ENCODE data around the gene ACTN2. TPM values are rescaled to one million over a fixed set of nuclear protein-coding genes. Genes with fewer than 3 reads are reported as not detected.

Gene ACTN2
- total RNA-seq, 4 donors from 2014 or later = 0.16 to 0.55 TPM; not detected in 2

- no peaks in the 10 kb centered on the region for H3K4me1 ChIP-seq
- WGBS, 2 donors (ENCODE audit: low coverage in 1 of 2) = 78 to 100% methylated on average over 2 to 5 of the region's 5 CpGs
- H3K27ac ChIP-seq = no peak overlapping the region
- H3K9me3 ChIP-seq = no peaks in the 10 kb centered on the region
- H3K27me3 ChIP-seq = no peaks in the 10 kb centered on the region
- no peaks in the 10 kb centered on the region for H3K36me3 ChIP-seq
- no peak for TF ChIP-seq POLR2A (IDR thresholded peaks at IDR 0.05)
- TF ChIP-seq EP300 (IDR thresholded peaks at IDR 0.05; ENCODE audit: low read depth) = no peak
- TF ChIP-seq, protein P1, sequence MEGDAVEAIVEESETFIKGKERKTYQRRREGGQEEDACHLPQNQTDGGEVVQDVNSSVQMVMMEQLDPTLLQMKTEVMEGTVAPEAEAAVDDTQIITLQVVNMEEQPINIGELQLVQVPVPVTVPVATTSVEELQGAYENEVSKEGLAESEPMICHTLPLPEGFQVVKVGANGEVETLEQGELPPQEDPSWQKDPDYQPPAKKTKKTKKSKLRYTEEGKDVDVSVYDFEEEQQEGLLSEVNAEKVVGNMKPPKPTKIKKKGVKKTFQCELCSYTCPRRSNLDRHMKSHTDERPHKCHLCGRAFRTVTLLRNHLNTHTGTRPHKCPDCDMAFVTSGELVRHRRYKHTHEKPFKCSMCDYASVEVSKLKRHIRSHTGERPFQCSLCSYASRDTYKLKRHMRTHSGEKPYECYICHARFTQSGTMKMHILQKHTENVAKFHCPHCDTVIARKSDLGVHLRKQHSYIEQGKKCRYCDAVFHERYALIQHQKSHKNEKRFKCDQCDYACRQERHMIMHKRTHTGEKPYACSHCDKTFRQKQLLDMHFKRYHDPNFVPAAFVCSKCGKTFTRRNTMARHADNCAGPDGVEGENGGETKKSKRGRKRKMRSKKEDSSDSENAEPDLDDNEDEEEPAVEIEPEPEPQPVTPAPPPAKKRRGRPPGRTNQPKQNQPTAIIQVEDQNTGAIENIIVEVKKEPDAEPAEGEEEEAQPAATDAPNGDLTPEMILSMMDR (IDR thresholded peaks at IDR 0.05) = no peak
- TF ChIP-seq POLR2AphosphoS5 (IDR thresholded peaks at IDR 0.05) = no peak
- DNase-seq = no peak
- intact Hi-C loops (cut with DNase I; ENCODE audit: low total_unique reads) (no loop called here), in situ Hi-C loops (cut with MboI; ENCODE audit: low pct_ligation_motif_present in 1 of 4, low pct_unique_long_range_greater_than_20kb in 1 of 4, low sequenced_read_pairs in 3 of 4) (no loop called here)
- no peak overlapping the region for H3K4me3 ChIP-seq
Observed at GRCh38 chr1:236746785-236747184, 60.5 kb downstream of the ACTN2 start.

DNA sequence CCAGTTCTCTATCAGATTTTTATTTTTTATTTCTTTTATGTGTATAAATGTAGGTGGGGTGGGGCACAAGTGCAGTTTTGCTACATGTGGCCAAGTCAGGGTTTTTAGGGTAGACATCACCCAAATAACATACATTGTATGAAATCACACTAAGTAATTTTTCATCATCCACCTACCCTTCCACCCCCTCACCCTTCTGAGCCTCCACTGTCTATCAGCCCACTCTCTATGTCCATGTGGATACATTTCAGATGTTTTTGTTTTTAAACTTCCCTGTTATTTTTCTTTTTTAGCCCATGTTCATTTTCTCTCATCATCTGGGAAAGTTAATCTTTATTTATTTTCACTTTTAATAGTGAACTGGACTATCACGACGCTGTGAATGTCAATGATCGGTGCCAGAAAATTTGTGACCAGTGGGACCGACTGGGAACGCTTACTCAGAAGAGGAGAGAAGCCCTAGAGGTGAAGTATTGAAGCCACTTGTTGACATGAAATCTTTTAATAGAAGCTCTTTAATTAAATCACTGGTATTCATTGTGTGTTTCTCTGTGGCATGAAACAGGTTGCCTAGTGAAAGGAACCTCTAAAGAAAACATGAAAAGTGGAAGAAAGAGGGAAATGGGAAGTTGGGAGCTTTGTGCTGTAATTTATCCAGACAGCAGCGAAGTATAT, 61.1 kb downstream of the ACTN2 start:
- DNase-seq = no peak
- H3K27me3 ChIP-seq = no peaks in the 10 kb centered on the region
- no peaks in the 10 kb centered on the region for H3K9me3 ChIP-seq
- TF ChIP-seq, protein P1 (IDR thresholded peaks at IDR 0.05) = no peak
- TF ChIP-seq POLR2A (IDR thresholded peaks at IDR 0.05) (no peak), EP300 (IDR thresholded peaks at IDR 0.05; ENCODE audit: low read depth) (no peak), POLR2AphosphoS5 (IDR thresholded peaks at IDR 0.05) (no peak)
- in situ Hi-C loops (cut with MboI; ENCODE audit: low pct_ligation_motif_present in 1 of 4, low pct_unique_long_range_greater_than_20kb in 1 of 4, low sequenced_read_pairs in 3 of 4) = no loop called here
- no peak overlapping the region for H3K4me3 ChIP-seq
- intact Hi-C loops (cut with DNase I; ENCODE audit: low total_unique reads) = no loop called here
- H3K27ac ChIP-seq = no peak overlapping the region
- H3K36me3 ChIP-seq = no peaks in the 10 kb centered on the region
- 85 to 93% methylated on average over 6 of the region's 6 CpGs for WGBS, 2 donors (ENCODE audit: low coverage in 1 of 2)
- no peaks in the 10 kb centered on the region for H3K4me1 ChIP-seq

GRCh38 chr1:236748268-236748870, 62.1 kb downstream of the ACTN2 start:
- intact Hi-C loops (cut with DNase I; ENCODE audit: low total_unique reads) (no loop called here), in situ Hi-C loops (cut with MboI; ENCODE audit: low pct_ligation_motif_present in 1 of 4, low pct_unique_long_range_greater_than_20kb in 1 of 4, low sequenced_read_pairs in 3 of 4) (no loop called here)
- 42 to 74% methylated on average over 3 to 5 of the region's 5 CpGs for WGBS, 2 donors (ENCODE audit: low coverage in 1 of 2)
- Histone ChIP-seq H3K36me3 (no peaks in the 10 kb centered on the region), H3K4me1 (no peaks in the 10 kb centered on the region), H3K9me3 (no peaks in the 10 kb centered on the region), H3K27me3 (no peaks in the 10 kb centered on the region), H3K27ac (no peak overlapping the region), H3K4me3 (no peak overlapping the region)
- no peak for TF ChIP-seq EP300 (IDR thresholded peaks at IDR 0.05; ENCODE audit: low read depth)
- TF ChIP-seq POLR2A (IDR thresholded peaks at IDR 0.05) = no peak
- TF ChIP-seq, protein P1 (IDR thresholded peaks at IDR 0.05) = no peak
- no peak for DNase-seq

DNA sequence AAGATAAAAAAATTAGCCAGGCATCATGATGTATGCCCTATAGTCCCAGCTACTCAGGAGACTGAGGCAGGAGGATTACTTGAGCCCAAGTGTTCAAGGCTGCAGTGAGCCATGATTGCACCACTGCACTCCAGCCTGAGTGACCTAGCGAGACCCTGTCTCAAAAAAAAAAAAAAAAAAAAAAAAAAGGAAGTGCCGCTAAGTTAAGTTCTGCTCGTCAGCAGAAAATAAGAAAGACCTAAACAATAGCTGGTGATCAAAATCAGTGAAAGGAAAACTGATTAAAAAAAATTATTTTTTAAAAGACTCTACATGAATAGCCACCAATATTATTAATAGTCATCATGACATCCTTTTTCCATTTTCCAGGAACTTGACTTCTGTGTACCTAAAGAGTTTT, 64.6 kb downstream of the ACTN2 start:
- Histone ChIP-seq H3K27ac (no peak overlapping the region), H3K36me3 (no peaks in the 10 kb centered on the region), H3K27me3 (no peaks in the 10 kb centered on the region), H3K9me3 (no peaks in the 10 kb centered on the region), H3K4me1 (no peaks in the 10 kb centered on the region), H3K4me3 (no peak overlapping the region)
- intact Hi-C loops (cut with DNase I; ENCODE audit: low total_unique reads) = loop anchor here (10.0 kb wide), 1 partner anchor 814 kb away; no protein-coding TSS in a partner anchor
- in situ Hi-C loops (cut with MboI; ENCODE audit: low pct_ligation_motif_present in 1 of 4, low pct_unique_long_range_greater_than_20kb in 1 of 4, low sequenced_read_pairs in 3 of 4) = loop anchor here in 3 of 4 donors (10.0 to 25.0 kb wide), 3 partner anchors 114 to 811 kb away; no protein-coding TSS in a partner anchor
- DNase-seq = no peak
- TF ChIP-seq, protein P1 (IDR thresholded peaks at IDR 0.05) = no peak
- TF ChIP-seq POLR2A (IDR thresholded peaks at IDR 0.05) = no peak
- no peak for TF ChIP-seq POLR2AphosphoS5 (IDR thresholded peaks at IDR 0.05)
- TF ChIP-seq EP300 (IDR thresholded peaks at IDR 0.05; ENCODE audit: low read depth) = no peak
- 68 to 78% methylated on average over 2 to 3 of the region's 3 CpGs for WGBS, 2 donors (ENCODE audit: low coverage in 1 of 2)
